ENCODE measurements around the gene TRIP12. TPM values are rescaled to one million over a fixed set of nuclear protein-coding genes. Genes with fewer than 3 reads are reported as not detected.
"Not testable (repeated sequence)": the region's sequence is repeated elsewhere in the genome, so short reads cannot be mapped to it uniquely, and the experiment has no call there.

TRIP12 gene
- total and polyA plus RNA-seq, 2 donors (not counting 1 experiment from before 2014, with no cell fraction given), result 30.9 to 274 TPM

DNA sequence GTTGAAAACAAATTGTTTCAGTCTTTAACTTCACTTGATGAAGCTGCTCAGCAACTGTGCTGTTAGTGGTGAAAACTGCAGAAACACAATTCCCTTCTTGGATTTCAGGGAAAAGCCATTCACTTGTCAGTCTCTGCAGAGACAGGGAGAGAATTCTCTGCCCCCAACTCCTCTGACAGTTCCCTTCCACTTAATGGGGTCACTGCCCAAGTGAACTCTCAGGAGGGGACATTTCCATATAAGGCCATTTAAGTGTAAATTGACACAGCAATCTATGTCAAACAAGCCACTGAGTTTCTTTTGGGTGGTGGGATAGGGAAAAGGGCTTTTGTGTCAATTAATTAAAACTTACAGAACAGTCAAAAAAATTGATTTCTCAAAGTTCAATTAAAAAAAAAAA lies 156.1 kb downstream of the TRIP12 start:
- no peaks in the 10 kb centered on the region for H3K9me3 Mint-ChIP-seq (ENCODE audit: insufficient read depth)
- no peak overlapping the region for H3K27ac ChIP-seq (ENCODE audit: low read length in 2 of 2)
- no peak overlapping the region for H3K27ac Mint-ChIP-seq
- H3K4me3 Mint-ChIP-seq, result no peak overlapping the region
- no peak overlapping the region for H3K4me2 ChIP-seq (replicated peaks; ENCODE audit: low read depth, low read length, poor library complexity, severe bottlenecking)
- no peak overlapping the region for H3K4me3 ChIP-seq (ENCODE audit: control extremely low read depth in 1 of 5, extremely low read depth in 1 of 5, insufficient read depth in 1 of 5, low read depth in 2 of 5, low read length in 4 of 5)
- no peak overlapping the region for H3K9ac ChIP-seq (ENCODE audit: low read length)
- no peak for DNase-seq
- POLR2A ChIA-PET, result no interaction called here
- no peak for ATAC-seq (ENCODE audit: low read depth)
- TF ChIP-seq CTCF (IDR thresholded peaks at IDR 0.05) (no peak), EZH2 (IDR thresholded peaks at IDR 0.05; ENCODE audit: borderline replicate concordance, insufficient read depth, low read depth, low read length, poor library complexity, severe bottlenecking) (no peak)
- no peaks in the 10 kb centered on the region for H4K20me1 ChIP-seq (ENCODE audit: control insufficient read depth, insufficient read depth, low read length, poor library complexity, severe bottlenecking)
- H3K4me1 ChIP-seq (ENCODE audit: control insufficient read depth in 2 of 2, insufficient read depth in 2 of 2, low read length in 2 of 2), result no peaks in the 10 kb centered on the region
- no peak overlapping the region for H2AFZ ChIP-seq (ENCODE audit: insufficient read depth, low read depth, low read length, poor library complexity, severe bottlenecking)
- CTCF ChIA-PET, result interaction anchor here (1.3 kb wide), 1 partner anchor 16 kb away, joined by 4 read pairs; no protein-coding TSS in a partner anchor
- H3K27me3 Mint-ChIP-seq, result no peaks in the 10 kb centered on the region
- H3K9me3 ChIP-seq (ENCODE audit: control extremely low read depth in 1 of 3, control insufficient read depth in 2 of 3, insufficient read depth in 1 of 3, low read length in 2 of 3), result no peaks in the 10 kb centered on the region
- no peaks in the 10 kb centered on the region for H3K4me1 Mint-ChIP-seq
- no peaks in the 10 kb centered on the region for H3K79me2 ChIP-seq (ENCODE audit: control insufficient read depth, insufficient read depth, low read length)
- H3K27me3 ChIP-seq (replicated peaks in 1 of 4; ENCODE audit: control extremely low read depth in 1 of 4, control insufficient read depth in 3 of 4, insufficient read depth in 4 of 4, low read length in 3 of 4), result no peaks in the 10 kb centered on the region
- intact Hi-C loops (cut with micrococcal nuclease), result no loop called here
- peaks cover 26 to 68% of the 10 kb centered on the region in 2 experiments for H3K36me3 ChIP-seq (replicated peaks in 1 of 2; ENCODE audit: control extremely low read depth in 1 of 2, control insufficient read depth in 1 of 2, extremely low read depth in 1 of 2, insufficient read depth in 2 of 2, low read length in 1 of 2)

- no peaks in the 10 kb centered on the region for H3K27me3 ChIP-seq (replicated peaks in 1 of 4; ENCODE audit: control extremely low read depth in 1 of 4, control insufficient read depth in 3 of 4, insufficient read depth in 4 of 4, low read length in 3 of 4)
- DNase-seq (no peak), ATAC-seq (ENCODE audit: low read depth) (no peak)
- no peak overlapping the region for H3K27ac ChIP-seq (ENCODE audit: low read length in 2 of 2)
- no peak overlapping the region for H3K4me3 ChIP-seq (ENCODE audit: control extremely low read depth in 1 of 5, extremely low read depth in 1 of 5, insufficient read depth in 1 of 5, low read depth in 2 of 5, low read length in 4 of 5)
- no CpG with 5 or more reads among the region's 1 CpG for WGBS (ENCODE audit: insufficient coverage)
- H3K36me3 ChIP-seq (replicated peaks in 1 of 2; ENCODE audit: control extremely low read depth in 1 of 2, control insufficient read depth in 1 of 2, extremely low read depth in 1 of 2, insufficient read depth in 2 of 2, low read length in 1 of 2), result peaks cover 15 to 28% of the 10 kb centered on the region in 2 experiments
- ChIA-PET CTCF (interaction anchor here (0.6 kb wide), 1 partner anchor 22 kb away, joined by 3 read pairs; no protein-coding TSS in a partner anchor), POLR2A (no interaction called here)
- no peaks in the 10 kb centered on the region for H3K4me1 Mint-ChIP-seq
- H3K79me2 ChIP-seq (ENCODE audit: control insufficient read depth, insufficient read depth, low read length), result no peaks in the 10 kb centered on the region
- no peaks in the 10 kb centered on the region for H3K27me3 Mint-ChIP-seq
- H4K20me1 ChIP-seq (ENCODE audit: control insufficient read depth, insufficient read depth, low read length, poor library complexity, severe bottlenecking), result no peaks in the 10 kb centered on the region
- no peak overlapping the region for H3K9ac ChIP-seq (ENCODE audit: low read length)
- H3K4me3 Mint-ChIP-seq, result no peak overlapping the region
- TF ChIP-seq EZH2 (IDR thresholded peaks at IDR 0.05; ENCODE audit: borderline replicate concordance, insufficient read depth, low read depth, low read length, poor library complexity, severe bottlenecking), result no peak
- TF ChIP-seq CTCF (IDR thresholded peaks at IDR 0.05), result no peak
- H2AFZ ChIP-seq (ENCODE audit: insufficient read depth, low read depth, low read length, poor library complexity, severe bottlenecking), result no peak overlapping the region
- intact Hi-C loops (cut with micrococcal nuclease), result no loop called here
- H3K4me2 ChIP-seq (replicated peaks; ENCODE audit: low read depth, low read length, poor library complexity, severe bottlenecking), result no peak overlapping the region
- H3K9me3 ChIP-seq (ENCODE audit: control extremely low read depth in 1 of 3, control insufficient read depth in 2 of 3, insufficient read depth in 1 of 3, low read length in 2 of 3), result no peaks in the 10 kb centered on the region
- H3K27ac Mint-ChIP-seq, result no peak overlapping the region
- no peaks in the 10 kb centered on the region for H3K9me3 Mint-ChIP-seq (ENCODE audit: insufficient read depth)
- no peaks in the 10 kb centered on the region for H3K4me1 ChIP-seq (ENCODE audit: control insufficient read depth in 2 of 2, insufficient read depth in 2 of 2, low read length in 2 of 2)
Observed at GRCh38 chr2:229761663-229762062, 160.1 kb downstream of the TRIP12 start.

GRCh38 chr2:229757462-229757861 lies 164.3 kb downstream of the TRIP12 start:
- H3K4me3 ChIP-seq (ENCODE audit: control extremely low read depth in 1 of 5, extremely low read depth in 1 of 5, insufficient read depth in 1 of 5, low read depth in 2 of 5, low read length in 4 of 5); H3K9me3 ChIP-seq (ENCODE audit: control extremely low read depth in 1 of 3, control insufficient read depth in 2 of 3, insufficient read depth in 1 of 3, low read length in 2 of 3); H3K36me3 ChIP-seq (replicated peaks in 1 of 2; ENCODE audit: control extremely low read depth in 1 of 2, control insufficient read depth in 1 of 2, extremely low read depth in 1 of 2, insufficient read depth in 2 of 2, low read length in 1 of 2); DNase-seq; H3K79me2 ChIP-seq (ENCODE audit: control insufficient read depth, insufficient read depth, low read length); H4K20me1 ChIP-seq (ENCODE audit: control insufficient read depth, insufficient read depth, low read length, poor library complexity, severe bottlenecking); H3K27ac ChIP-seq (ENCODE audit: low read length in 2 of 2); H3K4me1 ChIP-seq (ENCODE audit: control insufficient read depth in 2 of 2, insufficient read depth in 2 of 2, low read length in 2 of 2); H3K4me2 ChIP-seq (replicated peaks; ENCODE audit: low read depth, low read length, poor library complexity, severe bottlenecking); H3K4me1 Mint-ChIP-seq; CTCF ChIA-PET; H3K9me3 Mint-ChIP-seq (ENCODE audit: insufficient read depth); H3K27ac Mint-ChIP-seq; intact Hi-C loops (cut with micrococcal nuclease); H3K9ac ChIP-seq (ENCODE audit: low read length); H2AFZ ChIP-seq (ENCODE audit: insufficient read depth, low read depth, low read length, poor library complexity, severe bottlenecking); H3K27me3 ChIP-seq (replicated peaks in 1 of 4; ENCODE audit: control extremely low read depth in 1 of 4, control insufficient read depth in 3 of 4, insufficient read depth in 4 of 4, low read length in 3 of 4); POLR2A ChIA-PET; H3K4me3 Mint-ChIP-seq; ATAC-seq (ENCODE audit: low read depth); H3K27me3 Mint-ChIP-seq: not testable (repeated sequence)
- WGBS (ENCODE audit: insufficient coverage), result 100% methylated on average over 5 of the region's 10 CpGs
